ENCODE results near the gene PHF12.

GRCh38 chr17:28944343-28944742, 7.0 kb downstream of the PHF12 start:
- TF ChIP-seq CTCF (conservative IDR thresholded peaks at IDR 0.05; ENCODE audit: low read depth, low read length) (no peak), RFX5 (IDR thresholded peaks at IDR 0.05; ENCODE audit: low read depth, low read length) (no peak), RCOR1 (IDR thresholded peaks at IDR 0.05; ENCODE audit: insufficient replicate concordance, low read length) (no peak), POLR2A (IDR thresholded peaks at IDR 0.05; ENCODE audit: low read depth, low read length) (no peak)
